ENCODE data around the gene PRKAR1A.

GRCh38 chr17:68509141-68510057, 2.8 kb upstream of the PRKAR1A start:
- TF ChIP-seq POLR2A (IDR thresholded peaks at IDR 0.05) (no peak), EP300 (IDR thresholded peaks at IDR 0.05) (no peak), CTCF (IDR thresholded peaks at IDR 0.05) (no peak)
